Ovary (tissue), 9 donors: Measurements from ENCODE around the gene MARCO. TPM values are rescaled to one million over a fixed set of nuclear protein-coding genes. Genes with fewer than 3 reads are reported as not detected.

Experiments used
- DNase-seq, 5 donors: peaks; one replicate each; pipeline ENCODE4 v3.0.0-alpha.2; 2019 to 2020
- H3K27ac ChIP-seq, 2 donors: fragments of 200-600 bp; one replicate each; pipeline versions ENCODE4 v1.5.1 to v1.8.0; 2019 to 2022
- H3K27me3 ChIP-seq: fragments of 200-600 bp; one replicate; pipeline ENCODE4 v1.8.0; 2022
- H3K36me3 ChIP-seq: fragments of 200-600 bp; sonication (generic); one replicate; pipeline ENCODE4 v1.5.1; 2019
- H3K4me1 ChIP-seq: one replicate; pipeline ENCODE4 v1.8.1; 2013; ENCODE audit warnings: mild to moderate bottlenecking, moderate library complexity; ENCODE audit not compliant: insufficient read depth
- H3K4me3 ChIP-seq: fragments of 200-600 bp; sonication (generic); one replicate; pipeline ENCODE4 v1.5.1; 2017
- H3K9me3 ChIP-seq, 2 donors: fragments of 200-600 bp in 1 of 2; sonication (generic) in 1 of 2; one replicate each; pipeline versions ENCODE4 v1.5.1 to v1.8.1; 2013 to 2019; ENCODE audit warnings: mild to moderate bottlenecking in 1 of 2, moderate library complexity in 1 of 2
- CTCF ChIP-seq, 3 donors: fragments of 450-650 bp in 2 of 3; fragments of 200-600 bp in 1 of 3; IDR thresholded peaks; one replicate each; pipeline versions ENCODE4 v1.5.1 to v1.8.0; 2016 to 2022; ENCODE audit warnings: antibody characterized with exemption in 3 of 3, mild to moderate bottlenecking in 1 of 3
- EP300 ChIP-seq: sonication (generic); formaldehyde crosslinking; IDR thresholded peaks from one replicate; pipeline ENCODE4 v1.6.1; 2017; ENCODE audit warnings: antibody characterized with exemption
- POLR2A ChIP-seq: fragments of 450-650 bp; IDR thresholded peaks from one replicate; pipeline ENCODE4 v1.6.1; 2017; ENCODE audit warnings: antibody characterized with exemption, mild to moderate bottlenecking, moderate library complexity
- WGBS, 3 donors: extraction: QIAGEN DNeasy Blood & Tissue Kit in 1 of 3; methylation state at CpG; one replicate each; pipeline versions ENCODE4 v1.1.5 to v1.1.7; 2013 to 2017; 5-methylcytosine and 5-hydroxymethylcytosine counted together
- intact Hi-C, 4 donors: fragments of 100-400 bp; cut with DNase I; formaldehyde crosslinking; loops; one replicate each; pipeline versions ENCODE4 v1.11.0 to v1.15.1; 2022 to 2023
- polyA plus RNA-seq, 2 donors: library from polyadenylated mRNA; stranded (reverse); fragments of 200-250 nt in 1 of 2; fragments of 350-450 nt in 1 of 2; fragmentation: Illumina TruSeq in 1 of 2; extraction: RNeasy Lipid Tissue Mini Kit (QIAGEN cat#74804) in 1 of 2; gene quantifications; one replicate each; pipeline ENCODE4 v1.2.3, GENCODE V29; 2013 to 2014
- total RNA-seq, 7 donors: library from RNA; depleted of rRNA in 2 of 7; stranded (reverse); fragments of >200 nt in 2 of 7; fragmentation: NEBNext Ultra II Directional in 3 of 7; extraction: Animal tissue kit (Norgen Biotek cat#: 25700) in 3 of 7; gene quantifications; one replicate each; pipeline versions ENCODE4 v1.1.0 to v1.2.4, GENCODE V29; 2016 to 2023
- donor health status: DM: no; HTN: no; CAD: no; lungs with moderate emphysema.
- donor health status: DM: no; HTN: no; CAD: no.
- donor health status: Bipolar disorder and iron deficiency.
- donor health status: DM: yes; HTN: yes; CAD: no.
- donor health status: DM: no; HTN: no; CAD: no.
- donor health status: DM: yes; HTN: yes; CAD: no.

MARCO gene
- total and polyA plus RNA-seq, 9 donors: 1.1 to 19.9 (median 6.0) TPM

- no peak overlapping the region for H3K4me3 ChIP-seq
- H3K36me3 ChIP-seq: no peaks in the 10 kb centered on the region
- DNase-seq: no peak
- no peak overlapping the region for H3K27ac ChIP-seq
- no peaks in the 10 kb centered on the region for H3K27me3 ChIP-seq
- TF ChIP-seq CTCF (IDR thresholded peaks at IDR 0.05): no peak
- no peak for TF ChIP-seq EP300
- TF ChIP-seq POLR2A: no peak
- H3K9me3 ChIP-seq: no peaks in the 10 kb centered on the region
- WGBS, 3 donors: 26 to 41% (median 37%) methylated on average over 1 of the region's 1 CpG
- no peaks in the 10 kb centered on the region for H3K4me1 ChIP-seq
- intact Hi-C loops: loop anchor here in 1 of 4 donors (5.0 kb wide), 1 partner anchor 1734 kb away; no protein-coding TSS in a partner anchor
Measured at GRCh38 chr2:118932949-118933348, 9.0 kb upstream of the MARCO start.

GRCh38 chr2:118936306-118936705, 5.7 kb upstream of the MARCO start:
- Histone ChIP-seq H3K27me3 (no peaks in the 10 kb centered on the region), H3K27ac (no peak overlapping the region), H3K4me3 (no peak overlapping the region), H3K36me3 (no peaks in the 10 kb centered on the region), H3K4me1 (no peaks in the 10 kb centered on the region), H3K9me3 (no peaks in the 10 kb centered on the region)
- DNase-seq: no peak
- no peak for TF ChIP-seq CTCF (IDR thresholded peaks at IDR 0.05)
- TF ChIP-seq POLR2A: no peak
- TF ChIP-seq EP300: no peak
- 24 to 31% (median 30%) methylated on average over 2 of the region's 2 CpGs for WGBS, 3 donors
- intact Hi-C loops: no loop called here

- no peak for TF ChIP-seq EP300
- TF ChIP-seq POLR2A: no peak
- no peak for TF ChIP-seq CTCF (IDR thresholded peaks at IDR 0.05)
- no peak for DNase-seq
- H3K36me3 ChIP-seq: no peaks in the 10 kb centered on the region
- H3K4me1 ChIP-seq: no peaks in the 10 kb centered on the region
- H3K27ac ChIP-seq: no peak overlapping the region
- no peaks in the 10 kb centered on the region for H3K27me3 ChIP-seq
- WGBS, 3 donors: 63 to 72% (median 67%) methylated on average over 6 of the region's 6 CpGs
- H3K9me3 ChIP-seq: no peaks in the 10 kb centered on the region
- H3K4me3 ChIP-seq: no peak overlapping the region
- intact Hi-C loops: no loop called here
Measured at GRCh38 chr2:118936936-118937335, 5.1 kb upstream of the MARCO start.

GRCh38 chr2:118937817-118938216, 4.2 kb upstream of the MARCO start:
- TF ChIP-seq EP300 (no peak), CTCF (IDR thresholded peaks at IDR 0.05) (no peak), POLR2A (no peak)
- Histone ChIP-seq H3K27ac (no peak overlapping the region), H3K27me3 (no peaks in the 10 kb centered on the region), H3K36me3 (no peaks in the 10 kb centered on the region), H3K4me1 (no peaks in the 10 kb centered on the region), H3K9me3 (no peaks in the 10 kb centered on the region), H3K4me3 (no peak overlapping the region)
- DNase-seq: no peak
- WGBS, 3 donors: 68 to 77% (median 77%) methylated on average over 1 of the region's 1 CpG
- intact Hi-C loops: no loop called here

GRCh38 chr2:118939994-118940393, 2.0 kb upstream of the MARCO start:
- intact Hi-C loops: no loop called here
- no peak overlapping the region for H3K4me3 ChIP-seq
- H3K36me3 ChIP-seq: no peaks in the 10 kb centered on the region
- H3K4me1 ChIP-seq: no peaks in the 10 kb centered on the region
- no peak overlapping the region for H3K27ac ChIP-seq
- H3K9me3 ChIP-seq: no peaks in the 10 kb centered on the region
- TF ChIP-seq CTCF (IDR thresholded peaks at IDR 0.05): no peak
- no peak for TF ChIP-seq EP300
- no peak for TF ChIP-seq POLR2A
- H3K27me3 ChIP-seq: no peaks in the 10 kb centered on the region
- DNase-seq: no peak
